Neural crest cell (in vitro differentiated cells): ENCODE results near the gene FAIM. TPM values are rescaled to one million over a fixed set of nuclear protein-coding genes. Genes with fewer than 3 reads are reported as not detected.
"Not testable (repeated sequence)": the region's sequence is repeated elsewhere in the genome, so short reads cannot be mapped to it uniquely, and the experiment has no call there.

ENCODE experiments used
- DNase-seq: peaks from one replicate; pipeline ENCODE4 v3.0.0; 2021; ENCODE audit warnings: low read depth, mixed read lengths, low spot score
- H3K27ac Mint-ChIP-seq: one replicate; pipeline ENCODE4 v1.8.0; 2021; ENCODE audit warnings: mild to moderate bottlenecking, mixed read lengths; ENCODE audit not compliant: unreplicated experiment
- H3K27me3 Mint-ChIP-seq: 2 replicates; pipeline ENCODE4 v1.8.0; 2021; ENCODE audit warnings: low read depth, mild to moderate bottlenecking, mixed read lengths
- H3K36me3 Mint-ChIP-seq: 2 replicates; pipeline ENCODE4 v1.8.0; 2021; ENCODE audit warnings: low read depth, mild to moderate bottlenecking, mixed read lengths
- H3K4me1 Mint-ChIP-seq: 2 replicates; pipeline ENCODE4 v1.8.0; 2021; ENCODE audit warnings: mixed read lengths
- H3K4me3 Mint-ChIP-seq: one replicate; pipeline ENCODE4 v1.8.0; 2021; ENCODE audit warnings: mild to moderate bottlenecking, mixed read lengths
- H3K9me3 Mint-ChIP-seq: 2 replicates; pipeline ENCODE4 v1.8.0; 2021; ENCODE audit warnings: mixed read lengths
- total RNA-seq: library from RNA; stranded (reverse); gene quantifications from 2 replicates; pipeline ENCODE4 v1.2.1, GENCODE V29; 2021
- TF ChIP-seq, protein P1 (sequence below): fragments of 200-600 bp; sonication (generic); conservative IDR thresholded peaks from 2 replicates; pipeline ENCODE4 v1.5.0; 2021; ENCODE audit warnings: antibody characterized with exemption, mild to moderate bottlenecking

The FAIM gene
- total RNA-seq, 1 donor from 2014 or later = 10.0 TPM

GRCh38 chr3:138569090-138569489 is 39.5 kb upstream of the FAIM start:
- Mint-ChIP-seq H3K4me3 (no peak overlapping the region), H3K9me3 (peaks cover 11% of the 10 kb centered on the region), H3K27me3 (no peaks in the 10 kb centered on the region), H3K4me1 (no peaks in the 10 kb centered on the region), H3K27ac (no peak overlapping the region), H3K36me3 (peaks cover 40% of the 10 kb centered on the region)
- TF ChIP-seq, protein P1, sequence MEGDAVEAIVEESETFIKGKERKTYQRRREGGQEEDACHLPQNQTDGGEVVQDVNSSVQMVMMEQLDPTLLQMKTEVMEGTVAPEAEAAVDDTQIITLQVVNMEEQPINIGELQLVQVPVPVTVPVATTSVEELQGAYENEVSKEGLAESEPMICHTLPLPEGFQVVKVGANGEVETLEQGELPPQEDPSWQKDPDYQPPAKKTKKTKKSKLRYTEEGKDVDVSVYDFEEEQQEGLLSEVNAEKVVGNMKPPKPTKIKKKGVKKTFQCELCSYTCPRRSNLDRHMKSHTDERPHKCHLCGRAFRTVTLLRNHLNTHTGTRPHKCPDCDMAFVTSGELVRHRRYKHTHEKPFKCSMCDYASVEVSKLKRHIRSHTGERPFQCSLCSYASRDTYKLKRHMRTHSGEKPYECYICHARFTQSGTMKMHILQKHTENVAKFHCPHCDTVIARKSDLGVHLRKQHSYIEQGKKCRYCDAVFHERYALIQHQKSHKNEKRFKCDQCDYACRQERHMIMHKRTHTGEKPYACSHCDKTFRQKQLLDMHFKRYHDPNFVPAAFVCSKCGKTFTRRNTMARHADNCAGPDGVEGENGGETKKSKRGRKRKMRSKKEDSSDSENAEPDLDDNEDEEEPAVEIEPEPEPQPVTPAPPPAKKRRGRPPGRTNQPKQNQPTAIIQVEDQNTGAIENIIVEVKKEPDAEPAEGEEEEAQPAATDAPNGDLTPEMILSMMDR = no peak
- DNase-seq = no peak

DNA sequence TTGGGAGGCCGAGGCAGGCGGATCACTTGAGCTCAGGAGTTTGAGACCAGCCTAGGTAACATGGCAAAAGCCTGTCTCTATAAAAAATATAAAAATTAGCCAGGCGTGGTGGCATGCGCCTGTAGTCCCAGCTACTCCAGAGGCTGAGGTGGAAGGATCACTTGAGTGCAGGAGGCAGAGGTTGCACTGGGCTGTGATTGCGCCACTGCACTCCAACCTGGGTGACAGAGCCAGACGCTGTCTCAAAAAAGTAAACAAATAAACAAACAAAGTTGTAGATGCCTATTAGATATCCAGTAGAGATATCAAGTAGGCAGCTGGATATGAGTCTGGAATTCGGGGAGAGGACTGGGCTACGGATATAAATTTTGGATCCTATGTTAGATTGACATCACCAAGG is 38.9 kb upstream of the FAIM start:
- H3K9me3 Mint-ChIP-seq = peaks cover 11% of the 10 kb centered on the region
- H3K27ac Mint-ChIP-seq, H3K27me3 Mint-ChIP-seq, H3K4me1 Mint-ChIP-seq, H3K4me3 Mint-ChIP-seq, DNase-seq: not testable (repeated sequence)
- peaks cover 36% of the 10 kb centered on the region for H3K36me3 Mint-ChIP-seq

DNA sequence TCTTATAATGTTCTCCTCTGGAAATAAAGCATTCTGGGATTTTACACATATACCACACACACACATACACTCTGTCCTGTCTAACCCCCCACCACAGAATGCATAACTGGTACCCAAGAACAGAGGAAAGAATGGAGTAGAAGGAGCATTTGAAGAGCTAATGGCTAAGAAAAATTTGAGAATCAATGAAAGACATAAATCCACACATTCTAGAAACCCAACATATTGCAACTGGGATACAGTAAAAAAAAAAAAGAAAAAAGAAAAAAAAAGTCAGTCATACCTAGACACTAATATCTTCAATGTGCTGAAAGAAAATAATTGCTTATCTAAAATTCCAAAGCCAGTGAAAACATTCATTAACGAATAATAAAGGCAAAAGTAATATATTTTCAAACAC is 35.4 kb upstream of the FAIM start:
- Mint-ChIP-seq H3K9me3 (peaks cover 17% of the 10 kb centered on the region), H3K27ac (no peak overlapping the region), H3K27me3 (no peaks in the 10 kb centered on the region), H3K36me3 (peaks cover 42% of the 10 kb centered on the region), H3K4me1 (no peaks in the 10 kb centered on the region), H3K4me3 (no peak overlapping the region)
- DNase-seq = no peak
- TF ChIP-seq, protein P1 = no peak

GRCh38 chr3:138578141-138578540 is 30.4 kb upstream of the FAIM start:
- TF ChIP-seq, protein P1 = no peak
- H3K9me3 Mint-ChIP-seq = peaks cover 15% of the 10 kb centered on the region
- no peak overlapping the region for H3K4me3 Mint-ChIP-seq
- peaks cover 34% of the 10 kb centered on the region for H3K36me3 Mint-ChIP-seq
- H3K27ac Mint-ChIP-seq = no peak overlapping the region
- no peak for DNase-seq
- no peaks in the 10 kb centered on the region for H3K27me3 Mint-ChIP-seq
- no peaks in the 10 kb centered on the region for H3K4me1 Mint-ChIP-seq

DNA sequence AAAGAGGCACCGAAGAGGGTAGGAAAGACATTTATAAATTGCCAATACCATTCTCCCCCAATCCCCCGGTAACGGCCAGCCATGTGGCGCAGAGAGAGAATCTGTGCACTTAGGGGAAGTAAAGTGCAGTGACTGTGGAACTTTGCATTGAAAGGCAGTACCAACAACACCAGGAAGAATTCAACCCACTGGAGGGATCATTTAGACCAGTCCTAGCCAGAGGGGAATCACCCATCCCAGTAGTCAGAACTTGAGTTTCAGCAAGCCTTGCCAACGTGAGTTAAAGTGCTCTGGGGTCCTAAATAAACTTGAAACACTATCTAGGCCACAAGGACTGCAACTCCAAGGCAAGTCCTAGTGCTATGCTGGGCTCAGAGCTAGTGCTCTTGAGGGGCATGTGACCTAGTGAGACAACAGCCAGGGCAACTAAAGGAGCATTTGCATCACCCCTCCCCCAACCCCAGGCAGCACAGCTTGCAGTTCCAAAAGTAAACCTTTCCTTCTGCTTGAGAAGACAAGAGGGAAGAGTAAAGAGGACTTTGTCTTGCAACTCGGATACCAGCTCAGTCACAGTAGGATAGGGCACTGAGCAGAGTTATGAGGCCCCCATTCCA is 29.5 kb upstream of the FAIM start:
- TF ChIP-seq, protein P1 = no peak
- H3K9me3 Mint-ChIP-seq = peaks cover 13% of the 10 kb centered on the region
- H3K27ac Mint-ChIP-seq = no peak overlapping the region
- DNase-seq = no peak
- H3K36me3 Mint-ChIP-seq = peaks cover 28% of the 10 kb centered on the region
- H3K4me1 Mint-ChIP-seq = no peaks in the 10 kb centered on the region
- H3K27me3 Mint-ChIP-seq = no peaks in the 10 kb centered on the region
- no peak overlapping the region for H3K4me3 Mint-ChIP-seq

DNA sequence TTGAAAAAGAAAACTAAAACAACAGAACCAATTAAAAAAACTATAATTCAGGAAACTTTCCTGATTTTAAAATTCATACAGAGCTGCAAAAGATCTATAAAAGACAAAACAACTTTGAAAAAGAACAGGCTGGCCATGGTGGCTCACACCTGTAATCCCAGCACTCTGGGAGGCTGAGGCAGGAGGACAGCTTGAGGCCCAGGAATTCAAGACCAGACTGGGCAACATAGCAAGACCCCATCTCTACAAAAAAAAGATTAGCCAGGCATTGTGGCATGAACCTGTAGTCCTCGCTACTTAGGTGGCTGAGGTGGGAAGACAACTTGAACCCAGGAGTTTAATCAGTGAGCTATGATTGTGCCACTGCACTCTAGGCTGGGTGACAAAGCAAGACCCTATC is 21.2 kb upstream of the FAIM start:
- Mint-ChIP-seq H3K9me3 (peaks cover 10% of the 10 kb centered on the region), H3K27ac (no peak overlapping the region), H3K27me3 (no peaks in the 10 kb centered on the region), H3K36me3 (peaks cover 18% of the 10 kb centered on the region), H3K4me1 (no peaks in the 10 kb centered on the region), H3K4me3 (no peak overlapping the region)
- TF ChIP-seq, protein P1 = no peak
- DNase-seq = no peak
